Stimulated activated CD4-positive, alpha-beta T cell treated with anti-CD3 and anti-CD28 coated beads, Interleukin-2, amount 100 ng/mL, for 24 hours (primary cell): ENCODE results near the gene SERINC1.

ENCODE experiments used
- DNase-seq, 2 donors: peaks; one replicate each; pipeline ENCODE4 v3.0.0-alpha.2; 2020

SERINC1 gene

DNA sequence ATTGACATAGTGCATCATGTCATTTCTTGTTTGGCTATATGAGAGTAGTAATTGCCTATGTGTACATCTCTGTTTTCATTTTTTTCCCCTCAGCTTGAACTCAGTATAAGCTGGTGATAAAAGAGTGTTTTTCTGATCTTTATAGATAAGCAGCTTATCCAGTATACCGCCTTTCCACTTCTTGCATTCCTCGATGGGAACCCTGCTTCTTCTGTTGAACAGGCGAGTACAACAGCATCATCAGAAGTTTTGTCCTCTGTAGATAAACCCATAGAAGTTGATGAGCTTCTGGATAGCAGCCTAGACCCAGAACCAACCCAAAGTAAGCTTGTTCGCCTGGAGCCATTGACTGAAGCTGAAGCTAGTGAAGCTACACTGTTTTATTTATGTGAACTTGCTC, 39.8 kb downstream of the SERINC1 start:
- DNase-seq, result no peak

DNA sequence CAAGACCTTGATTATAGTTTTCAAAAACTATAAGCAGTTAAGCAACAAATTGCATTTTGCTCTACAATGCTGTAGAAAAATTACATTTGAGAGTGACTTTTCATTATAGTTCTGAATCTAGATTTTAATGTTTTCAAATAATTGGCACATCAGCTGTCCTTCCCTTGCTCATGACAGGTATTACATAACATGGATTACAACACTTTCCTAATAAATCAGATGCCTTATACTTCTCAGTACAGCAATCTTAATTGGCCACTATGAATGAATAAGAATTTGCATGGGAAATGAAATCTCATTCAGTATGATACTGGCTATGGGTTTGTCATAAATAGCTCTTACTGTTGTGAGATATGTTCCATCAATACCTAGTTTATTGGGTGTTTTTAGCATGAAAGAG, 42.3 kb downstream of the SERINC1 start:
- no peak for DNase-seq

DNA sequence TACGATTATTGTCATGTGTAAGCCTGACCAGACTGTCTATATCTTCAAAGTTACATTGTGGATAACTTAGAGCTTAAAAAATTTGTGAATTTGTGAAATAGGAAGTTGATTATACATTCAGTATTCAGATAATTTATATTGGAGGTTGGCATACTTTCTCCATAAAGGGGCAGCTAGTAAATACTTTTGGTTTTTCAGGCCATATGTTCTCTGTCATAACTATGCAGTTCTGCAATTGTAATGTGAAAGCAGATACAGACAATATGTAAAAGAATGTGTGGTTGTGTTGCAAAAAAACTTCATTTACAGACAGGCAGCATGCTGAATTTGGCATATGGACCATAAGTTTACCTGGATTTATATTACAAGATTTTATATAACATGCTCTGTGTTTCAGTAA, 42.8 kb downstream of the SERINC1 start:
- DNase-seq, result no peak

DNA sequence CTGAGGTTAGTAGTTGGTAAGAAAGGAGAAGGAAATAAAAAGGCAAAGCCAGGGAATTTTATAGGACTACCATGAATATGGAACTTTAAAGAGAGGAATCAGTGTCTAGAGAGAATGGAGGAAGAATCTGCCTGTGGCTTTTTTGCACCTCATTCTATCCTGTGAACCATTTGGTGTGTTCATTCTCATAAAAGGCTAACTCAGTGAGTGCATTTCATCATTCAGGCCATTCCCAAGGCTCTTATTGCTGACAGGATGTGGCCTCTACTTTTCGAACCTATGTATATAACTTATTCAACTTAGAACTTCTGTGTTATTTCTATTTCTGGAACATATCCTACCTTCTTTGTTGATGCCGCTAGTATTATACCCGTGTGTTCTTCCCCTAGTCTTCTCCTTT, 45.0 kb downstream of the SERINC1 start:
- DNase-seq, result no peak

DNA sequence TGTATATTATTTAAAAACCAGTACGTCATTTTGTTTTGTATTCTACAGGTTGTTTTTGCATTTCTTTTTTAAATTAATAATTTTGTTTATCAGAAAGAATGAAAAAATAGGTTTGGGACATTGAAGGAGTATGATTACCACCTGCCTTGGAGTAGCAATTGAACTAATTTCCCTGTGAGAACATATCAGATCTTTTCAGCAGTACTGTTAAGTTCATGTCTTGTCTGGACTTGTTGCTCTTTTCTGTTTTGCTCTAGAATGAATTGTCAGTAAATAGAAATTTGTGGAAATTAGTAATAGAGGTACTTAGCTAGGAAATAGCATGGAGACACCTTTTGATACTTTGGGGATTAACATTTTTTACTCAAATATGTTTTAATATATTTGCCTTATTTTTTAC, 47.9 kb downstream of the SERINC1 start:
- DNase-seq, result no peak

DNA sequence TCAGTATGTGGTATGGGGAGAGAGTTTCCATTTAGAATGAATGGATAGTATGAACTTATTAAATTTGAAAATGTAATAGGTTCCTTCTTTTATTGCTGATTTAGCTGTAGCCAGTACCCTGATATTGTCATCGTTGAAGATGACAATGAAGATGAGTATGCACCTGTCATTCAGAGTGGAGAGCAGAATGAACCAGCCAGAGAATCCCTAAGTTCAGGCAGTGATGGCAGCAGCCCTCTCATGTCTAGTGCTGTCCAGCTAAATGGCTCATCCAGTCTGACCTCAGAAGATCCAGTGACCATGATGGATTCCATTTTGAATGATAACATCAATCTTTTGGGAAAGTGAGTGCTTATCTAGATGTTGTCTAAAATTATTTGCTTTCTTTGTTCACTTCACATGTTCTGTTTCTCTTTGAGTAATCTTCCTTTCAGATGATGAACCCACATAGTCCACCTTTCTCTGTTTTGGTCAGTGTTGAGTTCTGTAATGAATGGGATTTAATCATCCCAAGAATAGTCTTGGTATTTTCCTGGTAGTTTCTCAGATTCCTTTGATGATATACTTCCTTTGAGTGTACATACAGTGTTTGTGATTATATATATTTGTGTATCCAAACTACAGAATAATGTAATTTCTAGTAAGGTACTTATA, 48.9 kb downstream of the SERINC1 start:
- no peak for DNase-seq

DNA sequence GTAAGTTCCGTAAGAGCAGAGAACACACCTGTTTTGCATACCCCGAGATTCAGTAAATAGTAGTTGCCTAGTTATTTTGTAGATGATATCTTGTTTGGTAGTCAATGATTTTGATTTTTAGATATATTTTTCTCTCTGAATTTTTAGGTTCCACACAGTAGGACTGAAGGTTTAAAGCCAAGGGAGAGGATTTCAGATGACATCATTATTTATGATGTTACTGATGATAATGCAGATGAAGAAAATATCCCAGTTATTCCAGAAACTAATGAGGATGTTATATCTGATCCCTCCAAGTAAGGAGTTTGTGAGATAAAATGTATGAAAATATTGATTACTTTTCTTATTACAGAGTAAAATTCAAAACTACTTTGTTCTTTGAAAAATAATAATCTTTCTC, 49.6 kb downstream of the SERINC1 start:
- no peak for DNase-seq

DNA sequence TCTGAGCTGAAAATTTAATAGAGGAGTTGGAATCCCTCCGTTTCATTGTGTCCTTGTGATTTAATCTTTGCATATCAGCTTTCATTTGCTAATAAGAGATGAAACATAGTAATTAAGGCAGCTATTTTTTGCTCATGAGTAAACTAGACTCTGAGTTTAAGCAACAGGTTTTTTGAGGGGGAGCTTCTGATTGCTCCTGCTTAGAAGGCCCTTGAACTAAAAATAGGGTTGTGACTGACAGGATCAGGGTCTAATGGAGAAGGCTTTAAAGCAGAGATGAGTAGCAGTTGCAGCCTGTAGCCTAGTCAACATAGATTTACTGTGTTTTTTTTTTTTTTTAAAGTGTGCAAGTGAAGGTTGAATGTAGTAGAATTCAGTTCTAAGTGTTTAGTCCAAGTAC, 54.8 kb downstream of the SERINC1 start:
- DNase-seq, result no peak

DNA sequence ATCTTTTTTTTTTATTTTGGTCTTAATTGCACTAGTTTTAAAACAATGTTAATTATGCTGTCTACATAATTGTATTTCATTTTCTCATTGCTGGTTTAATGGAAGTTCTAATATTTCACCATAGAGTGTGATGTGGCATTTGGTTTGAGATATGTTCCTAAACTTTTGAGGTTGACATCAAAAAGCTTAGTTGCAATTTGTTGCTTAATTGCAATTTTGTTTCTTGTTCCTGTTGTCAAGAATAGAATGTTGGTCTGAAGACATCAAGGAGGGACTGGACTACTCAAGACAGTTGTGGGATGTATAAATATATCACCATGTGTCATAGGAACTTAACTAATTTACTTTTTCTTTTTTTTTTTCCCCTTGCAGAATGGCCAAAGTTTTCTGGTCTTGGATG, 59.6 kb downstream of the SERINC1 start:
- DNase-seq, result no peak

DNA sequence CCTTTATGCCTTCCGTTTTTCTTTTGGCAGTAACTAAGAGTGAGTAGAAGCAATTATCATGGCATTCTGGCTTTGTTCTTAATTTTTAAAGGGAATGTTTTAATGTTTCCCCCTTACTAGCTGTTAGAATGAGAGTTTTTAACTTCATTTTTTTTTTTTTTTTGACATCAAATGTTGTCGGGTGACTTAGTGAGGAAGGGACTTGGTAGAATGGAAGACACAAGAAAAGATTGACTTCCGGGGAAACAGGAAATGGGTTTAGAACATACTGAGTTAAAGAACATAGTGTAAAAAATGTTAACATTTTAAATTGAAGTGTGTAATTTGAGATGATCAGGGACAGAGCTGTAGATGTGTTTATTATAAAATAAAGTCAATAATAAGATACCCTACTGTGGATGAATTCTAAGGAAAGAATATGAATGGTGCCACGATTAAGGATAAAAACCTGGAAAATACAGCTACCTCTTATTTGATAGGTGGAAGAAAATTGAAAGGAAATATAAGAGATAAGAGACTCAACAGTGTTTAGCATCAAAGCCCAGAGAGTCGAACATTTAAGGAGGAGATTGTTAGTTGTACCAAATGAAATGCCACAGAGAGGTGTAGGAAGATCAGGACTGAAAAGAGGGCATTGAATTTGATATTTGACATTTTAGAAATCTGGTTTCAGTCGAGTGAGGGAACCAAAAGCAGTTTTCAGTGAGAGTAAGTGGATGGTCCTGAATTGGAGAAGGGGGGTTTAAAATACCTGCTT, 62.7 kb downstream of the SERINC1 start:
- DNase-seq, result no peak

DNA sequence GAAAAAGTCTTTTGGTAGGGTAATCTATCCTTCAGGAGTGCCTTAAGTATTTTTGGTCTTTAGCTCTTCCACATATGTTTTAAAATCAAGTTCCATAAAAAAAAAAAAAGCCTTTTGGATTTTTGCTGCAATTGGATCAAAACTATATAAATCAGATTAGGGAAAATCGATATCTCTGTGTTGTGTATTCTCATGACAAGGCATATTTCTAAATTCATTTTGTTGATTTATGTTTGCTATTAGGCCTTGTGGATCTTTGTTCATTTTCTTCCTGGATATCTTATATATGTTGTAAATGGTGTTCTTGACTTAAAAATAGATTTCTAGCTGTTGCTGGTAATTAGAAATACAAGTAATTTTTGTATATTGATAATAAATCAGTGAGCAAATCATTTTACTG, 63.4 kb downstream of the SERINC1 start:
- no peak for DNase-seq

DNA sequence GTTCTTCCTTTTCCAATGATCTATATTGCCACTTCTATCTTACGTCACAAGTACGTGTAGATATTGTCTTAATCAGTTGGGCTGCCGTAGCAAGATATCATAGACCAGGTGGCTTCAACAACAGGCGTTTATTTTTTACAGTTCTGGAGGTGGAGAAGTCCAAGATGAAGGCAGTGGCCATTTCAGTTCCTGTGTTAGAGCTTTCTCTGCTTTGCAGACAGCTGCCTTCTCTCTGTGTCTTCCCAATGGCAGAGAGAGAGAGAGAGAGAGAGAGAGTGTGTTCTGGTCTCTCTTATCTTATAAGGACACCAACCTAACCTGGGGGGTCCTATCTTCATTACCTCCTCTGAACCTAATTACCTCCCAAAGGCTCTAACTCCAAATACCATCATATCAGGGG, 63.9 kb downstream of the SERINC1 start:
- no peak for DNase-seq

DNA sequence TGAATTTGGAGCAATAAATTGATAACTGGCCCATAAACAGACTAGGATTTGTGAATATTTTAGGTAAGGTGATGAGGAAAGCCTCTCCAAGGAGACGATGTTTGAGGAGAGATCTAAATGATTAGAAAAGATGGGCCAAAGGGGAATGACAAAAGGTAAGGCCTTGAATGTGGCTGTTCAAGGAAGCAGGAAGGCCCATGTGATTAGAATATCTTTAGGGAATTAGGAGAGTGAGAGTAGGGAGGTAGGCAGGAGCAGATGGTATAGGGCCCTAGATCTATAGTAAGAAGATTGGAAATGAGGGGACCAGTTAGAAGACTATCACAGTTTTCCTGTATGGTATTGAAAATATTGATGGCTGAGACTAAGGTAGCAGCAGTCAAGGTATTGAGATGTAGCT, 65.4 kb downstream of the SERINC1 start:
- no peak for DNase-seq

DNA sequence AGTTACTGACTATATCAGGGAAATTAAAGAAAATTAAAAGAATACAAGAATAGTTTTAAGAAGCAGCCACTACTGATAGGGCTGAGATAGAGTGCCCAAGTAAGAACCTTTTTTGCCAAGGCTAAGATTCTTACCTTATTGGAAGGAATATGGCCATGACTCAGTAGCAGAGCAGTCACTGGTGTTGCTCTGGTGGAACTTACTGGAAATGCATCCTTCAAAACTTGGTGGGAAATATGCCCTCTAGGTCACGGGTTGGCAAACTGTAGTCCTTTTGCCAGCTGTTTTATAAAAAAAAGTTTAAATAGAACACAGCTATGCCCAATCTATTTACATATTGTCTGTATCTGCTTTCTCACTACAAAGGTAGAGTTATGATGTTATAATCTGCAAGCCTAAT, 66.2 kb downstream of the SERINC1 start:
- DNase-seq, result no peak

DNA sequence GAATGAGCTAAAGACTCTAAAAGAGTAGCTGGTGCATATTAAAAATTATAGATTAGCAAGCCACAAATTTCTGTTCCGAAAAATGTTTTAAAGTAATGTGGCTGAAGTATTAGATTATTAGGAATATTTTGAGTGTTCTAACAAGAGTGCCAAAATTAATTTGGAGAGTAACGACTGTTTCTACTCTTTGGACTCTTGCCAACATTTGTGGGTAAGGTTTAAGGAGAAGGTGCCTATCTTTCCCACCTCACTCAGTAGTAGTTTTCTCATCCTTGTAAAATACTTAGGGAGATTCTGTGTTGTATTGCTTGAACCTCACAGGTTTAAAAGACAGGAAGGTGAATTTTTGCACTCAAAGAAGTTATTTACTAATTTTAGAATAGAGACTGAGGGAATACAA, 67.2 kb downstream of the SERINC1 start:
- DNase-seq, result no peak

DNA sequence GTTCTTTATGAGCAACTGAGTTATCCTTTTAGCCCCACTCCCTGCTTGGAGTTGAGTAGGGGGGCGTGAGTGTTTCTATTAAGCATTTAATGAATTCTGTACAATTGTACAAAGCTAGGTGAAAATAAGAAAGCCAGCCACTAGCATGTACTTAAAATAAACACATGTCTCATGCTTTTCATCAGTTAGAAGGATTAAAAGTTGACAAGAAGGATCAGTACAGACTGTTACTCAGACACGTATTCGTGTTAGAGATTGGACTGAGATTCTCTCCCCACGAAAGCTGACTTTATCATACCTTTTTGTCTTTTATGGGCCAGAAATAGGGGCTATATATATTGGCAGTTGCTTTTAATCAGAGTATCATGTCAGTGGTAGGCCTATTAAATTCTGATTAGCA, 70.5 kb downstream of the SERINC1 start:
- DNase-seq, result no peak

DNA sequence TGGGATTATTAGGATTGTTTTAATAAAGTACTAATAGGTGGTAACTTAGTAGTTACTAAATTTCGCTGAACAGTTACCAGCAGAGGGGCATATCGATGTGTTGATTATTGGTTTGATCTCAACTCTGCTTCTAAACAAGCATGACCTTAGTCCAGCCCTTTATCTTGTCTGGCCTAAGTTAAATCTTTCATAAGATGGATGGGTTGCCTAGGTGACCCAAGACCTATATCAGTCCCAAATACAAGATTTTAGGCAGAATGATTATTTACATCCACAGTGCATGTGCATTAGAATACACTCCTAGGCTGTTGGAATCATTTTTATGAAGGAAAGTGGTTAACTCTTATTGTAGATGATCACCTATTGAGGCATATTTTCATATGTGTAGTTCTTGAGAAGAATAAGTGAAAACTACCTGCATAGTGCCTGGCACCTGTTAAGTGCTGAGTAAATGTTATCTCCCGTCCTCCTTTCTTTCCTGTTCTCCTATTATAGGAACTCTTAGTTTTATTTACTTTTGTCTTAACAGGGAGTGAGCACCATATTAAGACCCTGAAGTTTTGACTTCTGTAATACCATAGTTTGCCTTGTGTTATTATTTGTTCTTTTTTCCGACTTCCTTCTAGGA, 71.0 kb downstream of the SERINC1 start:
- no peak for DNase-seq

DNA sequence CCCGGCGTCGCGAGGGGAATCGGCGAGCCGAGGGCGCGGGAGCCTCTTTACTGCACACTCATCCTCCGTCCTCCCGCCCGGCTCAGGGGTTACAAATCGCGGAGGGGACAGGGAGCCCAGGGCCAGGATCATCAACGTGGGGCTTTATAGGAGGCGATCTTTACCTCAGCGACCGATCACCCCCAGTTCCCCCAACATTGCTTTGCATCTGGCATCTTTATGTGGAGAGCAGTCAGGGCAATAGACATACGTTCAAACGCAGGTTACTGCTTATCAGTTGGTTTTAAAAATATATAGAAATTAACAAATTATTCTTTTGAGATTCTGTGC, 71.5 kb downstream of the SERINC1 start:
- DNase-seq, result peak in 1 of 2 donors; percentile 37

DNA sequence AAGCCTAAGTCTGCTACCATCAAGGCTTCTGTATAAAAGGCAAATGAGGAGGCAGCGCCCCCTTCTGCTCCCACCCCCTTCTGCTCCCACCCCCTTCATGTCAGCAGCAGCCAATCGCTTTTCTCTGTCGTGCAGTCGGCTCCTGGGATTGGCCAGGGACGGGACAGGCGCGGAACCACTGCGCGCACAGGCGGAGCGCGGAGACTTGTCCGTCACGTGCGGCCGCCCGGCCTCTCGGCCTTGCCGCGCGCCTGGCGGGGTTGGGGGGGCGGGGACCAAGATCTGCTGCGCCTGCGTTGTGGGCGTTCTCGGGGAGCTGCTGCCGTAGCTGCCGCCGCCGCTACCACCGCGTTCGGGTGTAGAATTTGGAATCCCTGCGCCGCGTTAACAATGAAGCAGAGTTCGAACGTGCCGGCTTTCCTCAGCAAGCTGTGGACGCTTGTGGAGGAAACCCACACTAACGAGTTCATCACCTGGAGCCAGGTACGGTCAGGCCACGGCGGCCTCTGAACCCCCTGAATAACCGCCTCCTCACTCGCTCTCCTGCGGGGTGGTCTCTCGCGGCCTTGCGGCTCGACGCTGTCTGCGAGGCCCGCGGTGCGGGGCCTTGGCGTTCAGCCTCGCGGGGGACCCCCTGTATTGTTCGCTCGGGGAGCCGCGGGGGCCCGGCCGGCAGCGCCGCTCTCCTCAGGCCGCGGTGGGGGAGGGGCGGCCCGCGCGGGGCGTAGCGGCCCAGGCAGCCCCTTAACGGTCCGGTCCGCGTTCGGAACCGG, 72.1 kb downstream of the SERINC1 start, which contains the start of gene HSF2:
Gene HSF2, plus strand, starts transcription at position 305 of the 773 bp plus-strand sequence. Its CDS starts 86 bp downstream, at position 391.
- DNase-seq, result peak; percentile 91 to 93

DNA sequence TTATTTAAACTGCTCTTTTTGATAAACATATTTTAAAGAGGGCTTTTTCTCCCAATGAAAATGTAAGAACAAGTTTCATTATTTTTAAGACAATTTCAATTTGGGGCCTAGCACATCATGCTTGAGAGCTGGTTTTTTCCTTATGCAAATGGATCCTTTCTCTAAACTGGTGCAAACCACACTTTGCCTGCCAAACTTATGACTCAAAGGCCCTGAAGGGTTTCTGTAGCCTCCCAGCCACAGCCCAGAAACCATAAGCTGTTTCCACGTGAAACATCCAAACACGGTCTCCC, 72.6 kb downstream of the SERINC1 start:
- DNase-seq, result no peak

DNA sequence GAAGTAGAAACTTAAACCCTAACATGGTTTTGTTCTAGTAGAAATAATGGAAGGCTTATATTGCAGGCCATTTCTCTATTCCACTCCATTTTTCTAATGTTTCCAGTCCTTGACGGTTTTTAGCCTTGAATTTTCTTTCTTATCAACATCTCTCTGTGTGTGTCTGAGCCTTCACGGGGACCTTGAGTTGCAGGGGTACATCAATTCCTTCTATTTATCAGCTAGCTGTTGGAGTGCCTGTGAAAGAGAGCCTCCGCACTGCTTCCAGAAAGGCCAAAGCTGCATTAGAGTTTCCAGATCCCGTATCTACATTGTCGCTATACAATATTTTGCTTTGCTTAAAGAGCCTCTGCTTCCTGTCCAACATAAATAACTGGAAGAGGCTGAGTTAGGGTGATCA, 77.6 kb downstream of the SERINC1 start:
- no peak for DNase-seq

DNA sequence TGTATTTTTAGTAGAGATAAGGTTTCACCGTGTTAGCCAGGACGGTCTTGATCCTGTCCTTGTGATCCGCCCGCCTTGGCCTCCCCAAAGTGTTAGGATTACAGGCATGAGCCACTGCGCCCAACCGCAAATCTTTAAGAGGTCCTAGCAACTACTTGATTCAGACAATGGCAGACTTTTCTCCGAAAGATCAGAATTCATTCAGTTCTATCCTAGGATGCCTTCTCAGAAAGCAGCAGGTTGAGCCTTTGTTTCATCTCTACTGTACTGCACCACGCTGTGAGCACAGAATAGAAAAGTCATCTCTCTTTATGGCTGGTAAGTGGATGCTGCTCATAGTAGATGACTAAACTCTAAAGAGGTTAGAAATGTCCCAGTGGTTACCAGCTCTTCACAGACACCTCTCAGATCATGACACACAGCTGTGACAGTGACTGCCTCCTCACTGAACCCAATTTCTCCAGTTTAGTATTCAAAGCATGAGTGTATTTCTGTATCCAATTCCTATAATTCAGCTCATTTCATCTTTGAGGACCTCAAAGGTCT, 78.2 kb downstream of the SERINC1 start:
- no peak for DNase-seq
